Stimulated activated CD8-positive, alpha-beta memory T cell treated with anti-CD3 and anti-CD28 coated beads, Interleukin-4, amount 100 ng/mL, for 48 hours (primary cell): ENCODE measurements around the gene PDE3A.
"Not testable (repeated sequence)": the region's sequence is repeated elsewhere in the genome, so short reads cannot be mapped to it uniquely, and the experiment has no call there.

Experiments
- DNase-seq: peaks from one replicate; pipeline ENCODE4 v3.0.0-alpha.2; 2020

Gene PDE3A

DNA sequence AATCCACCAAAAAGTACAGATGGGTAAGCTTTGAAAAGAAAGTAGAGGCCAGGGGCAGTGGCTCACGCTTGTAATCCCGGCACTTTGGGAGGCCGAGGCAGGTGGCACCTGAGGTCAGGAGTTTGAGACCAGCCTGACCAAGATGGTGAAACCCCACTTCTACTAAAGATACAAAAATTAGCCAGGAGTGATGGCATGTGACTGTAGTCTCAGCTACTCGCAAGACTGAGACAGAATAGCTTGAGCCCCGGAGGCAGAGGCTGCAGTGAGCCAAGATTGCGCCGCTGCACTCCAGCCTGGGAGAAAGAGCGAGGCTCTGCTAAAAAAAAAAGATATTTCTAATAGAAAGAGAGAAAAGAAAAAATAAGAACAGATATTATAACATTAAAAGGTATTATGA, 192.6 kb downstream of the PDE3A start:
- no peak for DNase-seq

DNA sequence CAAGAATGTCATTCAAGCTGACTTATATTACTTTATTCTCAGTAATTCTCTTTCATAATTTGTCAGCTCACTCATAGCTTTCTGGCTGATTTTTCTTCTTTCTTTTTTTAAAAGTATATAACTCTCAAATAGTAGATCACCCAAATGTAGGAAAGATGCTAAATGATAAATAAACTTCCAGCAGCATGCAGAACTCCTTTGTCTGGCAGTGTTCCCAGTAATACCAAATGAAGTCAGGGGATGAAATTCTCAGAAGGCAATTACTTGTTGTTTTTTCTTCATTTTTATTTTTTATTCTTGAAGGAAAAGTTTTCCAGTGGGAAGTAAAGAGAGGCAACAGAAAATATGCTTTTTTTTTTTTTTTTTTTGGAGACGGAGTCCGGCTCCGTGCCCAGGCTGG, 193.5 kb downstream of the PDE3A start:
- no peak for DNase-seq

DNA sequence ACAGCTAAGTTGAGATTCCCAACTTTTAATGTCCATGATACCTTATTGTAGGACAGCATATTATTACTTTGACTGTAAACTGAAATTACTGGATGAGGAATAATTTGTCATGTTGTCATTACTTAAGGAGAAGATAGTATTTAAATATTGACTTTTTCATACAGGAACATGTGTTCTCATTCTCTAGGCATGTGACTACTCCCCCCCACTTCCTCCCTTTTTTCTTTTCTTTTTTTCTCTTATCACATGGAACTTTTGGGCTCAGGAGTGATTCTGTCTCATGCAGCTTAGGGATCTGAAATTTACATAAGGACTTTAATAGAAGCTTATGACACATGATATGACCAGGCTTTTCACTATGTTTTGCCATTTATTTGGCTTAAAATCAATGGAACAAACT, 199.1 kb downstream of the PDE3A start:
- DNase-seq = no peak

DNA sequence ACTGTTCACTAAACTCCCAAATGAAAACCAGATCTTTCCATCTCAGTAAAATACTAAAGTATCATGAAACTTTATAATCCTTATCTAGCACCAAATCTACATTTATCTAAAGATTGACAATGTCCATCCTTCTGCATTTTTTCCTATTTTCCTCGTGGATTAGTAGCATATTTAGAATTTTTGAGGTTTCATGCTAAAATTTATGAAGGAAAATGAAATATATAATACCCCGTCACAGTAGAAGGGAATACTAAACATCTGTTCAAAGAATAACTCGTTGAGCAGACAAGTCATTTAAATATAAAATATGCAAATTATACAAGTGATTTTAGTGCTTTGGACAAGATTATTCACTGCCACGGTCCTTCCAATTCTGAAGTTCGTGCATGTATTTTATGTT, 204.1 kb downstream of the PDE3A start:
- DNase-seq = no peak

DNA sequence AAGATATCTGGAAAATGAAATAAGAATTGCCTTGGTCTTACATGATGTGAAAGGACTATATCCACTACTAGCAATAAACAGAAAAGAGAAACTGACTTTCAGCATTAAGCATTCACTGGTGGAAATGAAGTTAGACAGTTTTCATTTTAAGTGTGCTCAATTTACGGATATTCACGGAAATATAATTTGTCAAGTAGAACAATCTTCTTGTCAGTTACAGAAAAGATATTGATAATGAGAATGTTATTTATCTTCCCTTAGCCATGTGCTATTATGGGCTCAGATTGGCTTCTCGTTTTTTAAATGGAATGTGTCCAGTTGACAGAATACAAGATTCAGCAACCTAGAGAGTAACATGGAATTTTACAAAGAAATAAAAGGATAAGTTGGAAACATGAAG, 208.2 kb downstream of the PDE3A start:
- DNase-seq = no peak

DNA sequence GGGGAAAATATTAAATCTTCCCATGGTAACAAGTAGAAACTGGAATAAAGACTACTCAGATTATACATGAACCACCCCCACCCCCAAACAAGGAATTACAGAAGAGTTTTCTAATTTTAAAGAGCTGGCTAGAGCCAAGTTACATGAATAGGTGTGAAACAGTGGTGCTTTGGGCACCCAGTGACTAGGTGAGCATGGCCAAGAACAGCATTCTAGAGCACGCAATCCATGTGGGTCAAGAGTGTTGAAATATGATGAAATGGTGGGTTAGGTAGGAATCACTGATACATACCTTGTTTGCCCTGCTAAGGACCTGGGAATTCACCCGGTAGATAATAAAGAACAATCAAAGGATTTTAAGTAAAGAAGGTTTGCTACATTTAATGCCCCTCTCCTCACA, 208.7 kb downstream of the PDE3A start:
- no peak for DNase-seq

DNA sequence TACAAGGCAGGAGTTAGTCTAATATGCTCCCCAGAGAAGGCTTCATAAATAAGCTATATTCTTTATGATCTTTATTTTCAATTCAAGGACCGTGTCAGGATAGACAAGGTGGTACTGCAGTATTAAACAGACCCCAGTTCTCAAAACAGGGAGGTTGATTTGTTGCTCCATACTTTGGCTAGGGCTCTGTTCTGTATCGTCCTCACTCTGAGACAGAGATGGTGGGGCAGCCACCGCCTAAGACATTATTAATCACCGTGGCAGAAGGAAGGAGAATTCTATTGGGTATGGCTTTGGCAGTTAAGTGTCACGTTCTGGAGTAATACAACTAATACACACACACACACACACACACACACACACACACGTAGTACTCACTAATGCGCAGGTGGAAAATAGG, 209.8 kb downstream of the PDE3A start:
- DNase-seq = no peak

DNA sequence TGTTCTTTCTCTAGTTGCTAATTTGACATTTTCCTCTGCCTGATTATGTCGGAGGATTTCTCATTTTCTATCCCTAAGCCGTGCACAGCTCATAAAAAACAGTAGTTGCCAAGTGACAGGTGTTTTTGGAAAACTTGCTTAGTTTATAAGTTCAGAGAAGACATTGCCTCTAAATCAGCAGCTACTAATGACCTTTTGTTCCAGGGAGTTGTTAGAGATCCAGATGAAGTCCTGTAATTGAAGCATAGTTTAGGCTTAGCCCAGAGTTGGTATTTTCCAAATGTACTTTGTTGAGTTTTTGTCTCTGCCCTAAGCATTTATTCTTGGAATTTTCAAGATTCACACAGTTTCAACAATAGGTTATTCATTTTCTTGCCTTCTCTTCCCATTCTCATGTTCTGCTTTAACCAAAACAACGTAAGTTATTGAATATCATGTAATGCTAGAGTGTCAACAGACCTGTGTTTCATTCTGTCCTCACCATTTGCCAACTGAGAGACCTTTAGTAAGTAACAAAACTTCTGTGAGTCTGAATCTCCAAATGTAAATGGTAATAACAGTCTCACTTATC, 216.8 kb downstream of the PDE3A start:
- DNase-seq = no peak

DNA sequence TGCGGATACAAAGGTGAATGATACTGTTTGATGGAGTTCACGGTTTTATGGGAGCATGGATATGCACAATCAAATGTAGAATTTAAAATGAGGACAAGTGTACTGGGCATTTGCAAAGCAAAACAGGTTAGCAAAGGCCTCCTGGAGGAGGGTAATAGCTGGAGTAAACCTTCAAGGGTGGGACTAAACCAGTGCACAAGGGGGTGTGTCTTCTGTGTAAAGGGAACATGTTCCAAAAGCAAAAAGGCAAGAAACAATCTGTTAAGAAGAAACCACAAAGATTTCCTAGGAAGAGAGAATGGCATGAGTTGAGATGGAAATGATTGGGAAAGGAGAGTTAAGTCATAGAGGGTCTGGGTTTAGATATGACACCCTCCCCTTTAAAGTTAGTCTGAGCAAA, 217.6 kb downstream of the PDE3A start:
- DNase-seq = no peak

DNA sequence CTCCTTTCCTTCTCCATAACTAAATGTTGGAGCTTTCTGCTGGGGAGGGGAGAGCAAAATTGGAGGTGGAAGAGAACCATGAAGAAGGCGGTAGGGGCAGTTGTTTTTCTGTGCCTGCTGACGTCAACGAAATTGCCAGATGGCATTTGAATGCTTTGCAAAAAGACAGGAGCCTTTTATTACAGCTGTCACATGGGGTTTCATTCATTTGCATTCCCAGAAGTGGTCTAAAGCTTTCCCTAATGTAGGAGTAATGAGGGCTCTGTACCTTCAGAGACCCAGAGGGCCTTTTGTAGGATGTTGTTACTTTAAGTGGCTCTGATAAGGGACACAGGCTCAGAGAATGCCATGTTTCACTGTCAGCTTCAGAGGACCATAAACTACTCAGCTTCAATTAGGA, 219.7 kb downstream of the PDE3A start:
- no peak for DNase-seq

DNA sequence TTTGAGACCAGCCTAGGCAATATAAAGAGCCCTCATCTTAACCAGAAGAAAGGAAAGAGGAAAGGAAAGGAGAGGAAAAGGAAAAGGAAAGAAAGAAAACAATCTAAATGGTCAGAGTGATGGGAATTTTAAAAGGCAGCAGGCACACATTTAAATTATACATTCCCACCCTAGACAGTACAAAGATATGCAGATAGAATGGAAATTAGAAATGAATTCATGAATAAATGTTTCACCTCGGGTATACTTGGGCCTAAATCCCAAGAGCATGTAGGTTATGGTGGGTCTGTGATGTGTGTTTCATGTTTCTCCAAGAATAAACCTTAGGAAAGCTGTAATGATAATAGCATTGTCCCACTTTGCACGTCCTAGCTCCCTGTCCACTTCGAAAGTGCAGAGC, 222.2 kb downstream of the PDE3A start:
- DNase-seq = no peak

DNA sequence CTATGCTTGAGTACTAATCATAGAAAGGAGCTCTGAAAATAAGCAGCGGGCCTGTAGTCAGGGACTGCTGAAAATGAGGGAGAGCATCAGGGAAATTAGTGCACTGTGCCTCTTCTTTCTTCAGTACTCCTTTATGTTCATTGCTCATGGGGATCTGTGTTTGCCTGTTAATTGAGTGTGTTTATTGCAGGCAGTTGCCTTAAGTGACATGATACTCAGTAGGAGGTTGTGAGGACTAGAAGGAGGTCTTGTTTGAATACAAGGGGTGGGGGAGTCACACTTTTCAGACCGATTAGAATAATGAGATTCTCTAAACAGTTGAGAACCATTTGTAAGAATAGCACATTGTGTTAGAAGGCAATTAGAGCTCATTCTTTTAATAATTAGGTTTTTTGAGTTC, 224.2 kb downstream of the PDE3A start:
- no peak for DNase-seq

DNA sequence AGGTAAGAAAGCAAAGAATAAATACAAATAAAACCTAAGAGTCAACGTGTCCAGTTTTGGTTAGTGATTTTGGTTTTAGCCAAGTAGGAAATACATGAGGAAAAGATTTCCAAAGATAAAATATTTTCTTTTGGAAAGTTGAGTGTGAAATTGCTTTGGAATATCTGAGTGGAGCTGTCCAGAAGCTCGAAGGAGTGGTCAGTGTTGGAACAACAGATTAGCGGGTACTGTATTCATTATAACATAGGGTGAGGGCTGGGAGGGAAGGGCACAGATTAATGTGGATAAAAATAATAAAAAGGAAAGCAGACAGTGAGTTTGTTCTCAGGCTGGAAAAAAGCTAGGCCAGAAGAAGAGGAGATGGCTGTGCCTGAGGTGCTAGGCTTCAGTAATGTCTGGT, 225.3 kb downstream of the PDE3A start:
- DNase-seq = no peak

DNA sequence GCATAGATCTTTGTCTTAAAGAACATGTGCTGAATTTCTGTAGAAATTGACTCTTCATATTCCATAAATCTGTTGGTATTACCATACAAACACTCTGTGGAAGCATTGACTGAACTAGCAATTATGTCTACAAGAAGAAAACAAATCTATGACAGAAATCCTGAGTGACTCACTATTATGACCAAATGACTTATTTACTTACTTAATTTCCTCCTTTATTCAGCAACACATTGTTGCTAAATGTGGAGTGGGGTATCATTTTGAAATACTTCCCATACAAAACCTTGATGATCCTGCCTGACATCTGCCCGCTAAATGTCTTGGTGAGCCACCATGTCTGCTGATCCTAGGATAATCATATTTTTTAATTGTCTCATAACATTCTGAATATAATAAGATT, 227.7 kb downstream of the PDE3A start:
- no peak for DNase-seq

DNA sequence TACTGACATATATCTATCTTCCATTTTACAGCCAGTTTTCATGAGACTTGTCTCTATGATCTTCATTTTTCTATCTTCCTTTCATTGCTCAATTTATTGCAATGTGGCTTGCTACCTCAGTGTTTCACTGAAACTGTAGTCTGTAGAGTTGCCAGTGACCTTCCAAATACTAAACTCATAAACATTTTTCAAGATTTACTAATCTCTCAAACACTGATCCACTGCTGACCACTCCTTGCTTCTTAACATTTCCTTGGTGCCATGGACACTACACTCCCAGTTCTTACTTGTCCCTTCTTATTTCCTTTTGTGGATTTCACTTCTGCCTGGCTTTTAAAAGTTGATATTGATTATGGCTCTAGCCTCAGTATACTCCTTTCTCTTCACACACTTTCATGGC, 231.4 kb downstream of the PDE3A start:
- DNase-seq = no peak

DNA sequence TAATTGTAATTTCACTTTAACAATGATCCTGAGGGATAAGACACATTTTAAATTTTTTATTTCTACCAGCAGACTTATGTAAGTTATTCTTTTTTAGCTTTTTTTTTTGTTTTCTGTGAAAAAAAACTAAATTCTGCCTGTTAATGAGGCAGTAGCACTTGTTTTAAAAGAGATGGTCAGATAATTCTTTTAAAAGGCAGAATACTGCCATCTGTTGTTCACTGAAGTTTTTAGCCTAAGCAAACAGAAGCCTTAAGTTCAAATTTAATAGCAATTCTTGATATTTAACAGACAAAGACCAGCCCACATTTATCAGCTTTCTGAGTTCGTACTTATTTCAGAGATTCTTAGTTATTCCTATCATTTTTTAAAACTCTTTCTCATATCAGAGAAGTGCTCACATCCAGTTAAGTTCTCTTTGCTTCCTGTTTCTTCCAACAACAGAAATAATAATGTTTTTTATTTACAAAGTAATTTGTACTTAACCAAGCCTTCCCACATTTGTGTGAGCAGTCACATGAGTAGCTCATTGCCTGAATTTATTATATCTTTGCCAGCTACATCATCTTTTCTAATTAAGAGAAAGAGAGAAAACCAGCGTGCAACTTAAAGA, 233.4 kb downstream of the PDE3A start:
- DNase-seq = no peak

DNA sequence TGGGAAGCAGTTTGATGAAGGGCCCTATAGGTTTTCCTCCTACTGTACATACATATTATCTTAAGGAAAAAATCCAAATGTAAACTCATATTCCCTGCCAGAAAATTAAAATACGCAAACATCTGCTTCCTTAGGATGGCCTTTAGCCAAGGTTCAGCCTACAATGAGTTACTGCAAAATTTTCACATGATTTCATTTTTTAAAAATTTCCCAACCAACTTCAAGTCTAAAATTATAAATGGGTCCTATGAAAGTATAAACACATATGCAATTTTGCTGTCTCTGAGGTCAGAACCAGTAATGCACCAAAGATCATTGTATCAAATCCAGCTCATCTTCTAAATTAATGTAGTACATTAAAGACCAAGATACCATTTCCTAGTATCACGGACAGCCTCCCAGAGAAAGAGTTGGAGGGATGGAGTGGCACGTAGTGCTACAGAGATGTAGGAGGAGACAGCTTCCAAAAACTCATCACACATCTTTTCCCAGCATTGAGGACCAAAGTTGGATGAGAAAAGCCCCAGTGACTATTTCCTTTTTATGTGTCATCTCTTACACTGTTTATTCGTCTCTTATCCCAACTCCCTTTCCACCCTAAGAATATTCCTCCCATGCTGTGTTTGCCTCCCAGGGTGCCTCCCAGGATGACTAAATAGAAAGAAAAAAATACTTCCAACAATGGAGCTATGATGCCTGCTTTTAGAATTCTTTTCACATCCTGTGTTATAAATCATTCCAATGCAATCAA, 234.5 kb downstream of the PDE3A start:
- no peak for DNase-seq

DNA sequence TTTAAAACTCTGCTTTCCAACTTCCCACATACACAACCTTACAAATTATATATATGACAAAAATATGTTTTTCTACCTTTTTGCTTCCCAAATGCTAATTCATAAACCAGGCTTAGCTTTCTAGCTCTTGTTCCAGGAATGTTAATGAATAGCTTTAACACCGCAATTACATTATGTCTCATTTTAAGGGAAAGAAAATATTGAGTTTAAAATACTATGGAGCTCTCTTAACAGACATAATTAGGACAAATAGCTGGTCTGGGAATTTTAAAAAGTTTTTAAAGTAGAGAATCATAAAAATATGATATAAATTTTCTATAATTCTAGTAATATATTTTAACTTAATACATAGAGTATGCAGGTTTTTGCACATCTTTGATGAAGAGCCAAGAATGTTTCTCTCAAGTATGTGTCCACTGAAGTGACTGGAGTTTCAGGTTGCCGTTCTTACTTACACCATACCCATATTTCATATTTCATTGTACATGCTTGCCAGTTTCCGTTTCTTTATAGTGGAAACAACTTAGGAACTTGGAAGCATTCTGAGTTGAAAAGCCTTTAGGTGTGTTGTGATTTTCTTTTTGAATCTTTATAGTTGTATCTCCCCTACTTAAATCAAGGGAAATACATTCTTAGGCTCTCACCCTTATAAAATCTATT, 236.2 kb downstream of the PDE3A start:
- DNase-seq = no peak

DNA sequence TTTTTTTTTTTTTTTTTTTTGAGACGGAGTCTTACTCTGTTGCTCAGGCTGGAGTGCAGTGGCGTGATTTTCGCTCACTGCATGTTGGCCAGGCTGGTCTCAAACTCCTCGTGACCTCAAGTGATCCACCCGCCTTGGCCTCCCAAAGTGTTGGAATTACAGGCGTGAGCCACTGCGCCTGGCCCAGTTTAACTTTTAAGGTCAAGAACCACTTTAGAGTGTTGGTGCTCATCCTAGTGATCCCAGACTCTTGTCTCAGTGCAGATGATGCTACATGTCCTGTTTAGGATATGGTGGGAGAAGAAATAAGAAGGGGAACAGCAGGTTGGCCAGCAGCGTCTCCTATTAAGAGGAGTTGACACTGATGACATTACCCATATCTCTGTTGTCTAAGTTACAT, 246.7 kb downstream of the PDE3A start:
- DNase-seq = not testable (repeated sequence)

DNA sequence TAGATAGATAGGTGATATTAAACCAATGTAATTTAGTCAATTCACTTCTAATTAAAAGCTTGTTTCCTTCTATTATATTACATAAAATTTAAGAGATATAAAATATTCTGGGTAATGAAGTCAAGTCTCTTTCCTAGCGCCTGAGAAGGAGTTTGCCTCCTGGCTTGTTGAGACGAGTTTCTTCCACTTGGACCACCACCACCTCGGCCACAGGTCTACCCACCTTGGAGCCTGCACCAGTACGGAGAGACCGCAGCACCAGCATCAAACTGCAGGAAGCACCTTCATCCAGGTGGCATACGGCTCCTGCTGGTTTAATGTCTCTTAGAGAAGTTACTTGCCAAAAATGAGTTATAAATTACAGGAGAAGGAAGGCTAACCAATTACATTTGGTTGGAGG, 247.8 kb downstream of the PDE3A start:
- no peak for DNase-seq

DNA sequence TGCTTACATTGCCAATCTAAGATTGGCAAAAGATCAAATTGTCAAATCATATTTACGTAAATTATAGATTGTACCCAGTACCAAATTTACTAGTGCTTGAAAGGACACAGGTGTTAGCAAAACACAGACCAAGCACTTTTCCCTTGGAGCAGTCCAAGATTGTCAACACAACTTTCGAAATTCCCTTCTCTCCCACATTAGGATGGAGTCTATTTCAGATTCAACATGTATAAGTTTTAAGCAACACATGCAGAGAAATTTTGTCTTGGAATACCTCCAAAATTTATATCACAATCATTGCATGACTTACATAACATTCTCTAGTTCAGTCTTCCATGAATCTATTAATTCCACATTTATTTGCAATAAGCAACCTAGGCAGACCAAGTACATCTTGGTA, 251.9 kb downstream of the PDE3A start:
- no peak for DNase-seq

DNA sequence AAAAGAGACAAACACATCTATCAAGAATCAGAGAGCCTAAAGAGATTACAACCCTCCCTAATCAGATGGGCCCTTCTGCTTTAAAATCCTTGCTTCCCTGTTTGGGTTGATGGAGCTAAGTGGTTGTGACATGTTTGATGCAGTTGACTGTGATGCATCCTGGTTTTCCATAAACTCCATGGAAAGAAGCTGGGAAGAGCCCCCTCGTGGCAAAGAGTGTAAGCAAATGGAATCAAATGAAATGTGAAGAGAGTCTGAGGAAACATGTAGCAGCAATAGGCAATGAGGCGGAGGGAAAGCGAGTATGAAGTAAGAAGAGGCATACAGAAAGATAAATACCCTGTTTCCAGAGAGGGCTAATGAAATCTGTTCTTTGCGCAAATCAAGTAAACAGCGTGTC, 256.4 kb downstream of the PDE3A start:
- no peak for DNase-seq

DNA sequence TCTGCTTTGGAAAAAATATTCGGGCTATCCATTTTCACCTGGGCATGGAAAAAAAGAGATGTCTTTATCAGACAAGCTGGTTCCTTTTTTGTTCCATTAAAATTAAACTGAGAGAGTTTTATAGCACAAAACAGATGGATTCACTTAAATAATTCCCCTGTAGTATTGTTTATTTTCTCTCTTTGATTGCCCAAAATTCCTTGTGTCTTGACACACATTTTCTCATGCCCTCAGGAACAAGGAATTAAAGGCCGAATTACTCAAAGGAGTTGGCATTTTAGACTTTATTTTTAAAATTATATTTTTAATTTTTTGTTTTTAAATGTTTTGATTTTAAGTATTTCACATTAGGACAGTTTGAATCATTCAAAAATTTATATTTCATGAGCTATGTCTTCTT, 257.2 kb downstream of the PDE3A start:
- DNase-seq = no peak

DNA sequence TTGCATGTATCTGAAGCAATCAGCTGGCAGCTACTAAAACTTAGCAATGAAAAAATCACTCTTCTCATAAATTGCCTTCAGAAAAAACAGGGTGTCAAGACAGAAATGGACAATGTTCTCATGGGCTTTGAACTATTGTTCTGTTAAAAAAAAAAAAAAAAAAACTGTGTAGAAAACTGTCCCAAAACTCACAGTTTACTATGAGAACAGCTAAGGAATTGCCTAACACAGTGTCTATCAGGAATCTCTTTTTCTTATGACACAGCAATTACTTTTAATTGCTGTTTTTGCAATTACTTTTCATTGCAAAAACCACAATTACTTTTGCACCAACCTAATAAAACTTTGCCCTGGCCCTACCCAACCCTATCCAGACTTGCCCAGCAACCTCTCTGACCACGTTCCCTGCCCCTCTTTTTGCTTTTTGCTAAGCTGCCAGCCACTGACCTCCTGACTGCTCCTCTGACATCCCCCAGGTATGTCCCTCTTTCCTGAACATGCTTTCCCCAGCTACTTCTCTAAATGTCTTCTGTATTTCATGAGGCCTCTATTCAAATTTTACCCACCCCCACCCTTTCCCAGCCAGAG, 258.8 kb downstream of the PDE3A start:
- no peak for DNase-seq
